ENCODE data around the gene MAP3K8. TPM values are rescaled to one million over a fixed set of nuclear protein-coding genes. Genes with fewer than 3 reads are reported as not detected.

MAP3K8 gene
- total RNA-seq, 4 donors from 2014 or later = 44.7 to 74.1 (median 56.2) TPM

- TF ChIP-seq CTCF (IDR thresholded peaks at IDR 0.05) = no peak
- no peak for DNase-seq (ENCODE audit: low spot score in 2 of 2)
- no peaks in the 10 kb centered on the region for H3K9me3 ChIP-seq
- H3K4me1 ChIP-seq = peaks cover 0 to 9% (median 0%) of the 10 kb centered on the region in 4 donors
- no peak overlapping the region for H3K27ac ChIP-seq
- no peaks in the 10 kb centered on the region for H3K27me3 ChIP-seq
- no peaks in the 10 kb centered on the region for H3K36me3 ChIP-seq
- WGBS, 2 donors = 55 to 61% methylated on average over 2 of the region's 2 CpGs
- H3K4me3 ChIP-seq = no peak overlapping the region
Measured at GRCh38 chr10:30396698-30397097, 37.3 kb upstream of the MAP3K8 start.

GRCh38 chr10:30398193-30398592 lies 35.8 kb upstream of the MAP3K8 start:
- Histone ChIP-seq H3K36me3 (no peaks in the 10 kb centered on the region), H3K4me3 (no peak overlapping the region), H3K27ac (no peak overlapping the region), H3K27me3 (no peaks in the 10 kb centered on the region), H3K4me1 (no peaks in the 10 kb centered on the region), H3K9me3 (no peaks in the 10 kb centered on the region)
- no peak for TF ChIP-seq CTCF (IDR thresholded peaks at IDR 0.05)
- TF ChIP-seq EP300 (IDR thresholded peaks at IDR 0.05) = no peak
- DNase-seq (ENCODE audit: low spot score in 2 of 2) = no peak
- WGBS, 2 donors = 77 to 85% methylated on average over 2 of the region's 2 CpGs

- Histone ChIP-seq H3K4me3 (no peak overlapping the region), H3K27ac (no peak overlapping the region), H3K9me3 (no peaks in the 10 kb centered on the region), H3K4me1 (no peaks in the 10 kb centered on the region), H3K27me3 (no peaks in the 10 kb centered on the region), H3K36me3 (no peaks in the 10 kb centered on the region)
- DNase-seq (ENCODE audit: low spot score in 2 of 2) = no peak
- WGBS, 2 donors = 0 to 73% methylated on average over 1 to 4 of the region's 4 CpGs
- TF ChIP-seq EP300 (IDR thresholded peaks at IDR 0.05) (no peak), POLR2A (IDR thresholded peaks at IDR 0.05) (no peak), CTCF (IDR thresholded peaks at IDR 0.05) (no peak)
Measured at GRCh38 chr10:30398788-30399187, 35.2 kb upstream of the MAP3K8 start.

- Histone ChIP-seq H3K4me3 (no peak overlapping the region), H3K9me3 (peaks cover 0 to 14% (median 0%) of the 10 kb centered on the region in 4 donors), H3K4me1 (no peaks in the 10 kb centered on the region), H3K27me3 (no peaks in the 10 kb centered on the region), H3K27ac (no peak overlapping the region), H3K36me3 (no peaks in the 10 kb centered on the region)
- DNase-seq (ENCODE audit: low spot score in 2 of 2) = no peak
- no peak for TF ChIP-seq EP300 (IDR thresholded peaks at IDR 0.05)
- WGBS, 2 donors = 94 to 97% methylated on average over 15 to 18 of the region's 18 CpGs
Measured at GRCh38 chr10:30403494-30403893, 30.5 kb upstream of the MAP3K8 start.

GRCh38 chr10:30404540-30404939 lies 29.4 kb upstream of the MAP3K8 start:
- Histone ChIP-seq H3K9me3 (peaks cover 0 to 14% (median 0%) of the 10 kb centered on the region in 4 donors), H3K4me1 (no peaks in the 10 kb centered on the region), H3K27ac (no peak overlapping the region), H3K36me3 (no peaks in the 10 kb centered on the region), H3K4me3 (no peak overlapping the region), H3K27me3 (no peaks in the 10 kb centered on the region)
- TF ChIP-seq POLR2A (IDR thresholded peaks at IDR 0.05) (no peak), EP300 (IDR thresholded peaks at IDR 0.05) (no peak), CTCF (IDR thresholded peaks at IDR 0.05) (no peak)
- no peak for DNase-seq (ENCODE audit: low spot score in 2 of 2)
- WGBS, 2 donors = 85 to 86% methylated on average over 5 of the region's 5 CpGs

- WGBS, 2 donors = 100% methylated on average over 1 of the region's 1 CpG
- no peaks in the 10 kb centered on the region for H3K27me3 ChIP-seq
- H3K4me3 ChIP-seq = no peak overlapping the region
- DNase-seq (ENCODE audit: low spot score in 2 of 2) = no peak
- TF ChIP-seq POLR2A (IDR thresholded peaks at IDR 0.05) = no peak
- no peak for TF ChIP-seq EP300 (IDR thresholded peaks at IDR 0.05)
- no peak for TF ChIP-seq CTCF (IDR thresholded peaks at IDR 0.05)
- no peaks in the 10 kb centered on the region for H3K9me3 ChIP-seq
- peaks cover 0 to 6% (median 0%) of the 10 kb centered on the region in 4 donors for H3K4me1 ChIP-seq
- H3K36me3 ChIP-seq = no peaks in the 10 kb centered on the region
- H3K27ac ChIP-seq = no peak overlapping the region
Measured at GRCh38 chr10:30411263-30411662, 22.7 kb upstream of the MAP3K8 start.

Measured in tibial nerve (tissue), 4 donors.